Brain microvascular endothelial cell (primary cell): Measurements from ENCODE around the gene LOXL1.

Experiments used
- DNase-seq: peaks from one replicate; pipeline ENCODE4 v3.0.0-alpha.2; 2020
- H3K27ac ChIP-seq: fragments of 250-450 bp; sonication (Bioruptor Pico); 2 replicates; pipeline ENCODE4 v1.5.1; 2020; ENCODE audit warnings: mild to moderate bottlenecking, moderate library complexity
- H3K27me3 ChIP-seq: fragments of 250-450 bp; sonication (Bioruptor Pico); replicated peaks from 2 replicates; pipeline ENCODE4 v1.5.1; 2020; ENCODE audit warnings: mild to moderate bottlenecking
- H3K36me3 ChIP-seq: fragments of 250-450 bp; sonication (Bioruptor Pico); replicated peaks from 2 replicates; pipeline ENCODE4 v1.5.1; 2020; ENCODE audit warnings: mild to moderate bottlenecking
- H3K4me3 ChIP-seq: 2 replicates; pipeline ENCODE4 v1.5.1; 2011; ENCODE audit warnings: low read depth, mild to moderate bottlenecking, control low read depth, low read length, moderate library complexity
- in situ Hi-C: cut with HindIII; loops from 2 replicates; pipeline ENCODE4 v1.10.0; 2017; ENCODE audit warnings: low sequenced_read_pairs, low pct_ligation_motif_present
- TF ChIP-seq, protein P1 (sequence below): IDR thresholded peaks from 2 replicates; pipeline ENCODE4 v1.5.1; 2011; ENCODE audit warnings: low read depth, mild to moderate bottlenecking, moderate library complexity, low read length, control low read depth, inconsistent platforms; ENCODE audit errors: missing control alignments

The LOXL1 gene

GRCh38 chr15:73955326-73955725 lies 29.1 kb downstream of the LOXL1 start:
- TF ChIP-seq, protein P1, sequence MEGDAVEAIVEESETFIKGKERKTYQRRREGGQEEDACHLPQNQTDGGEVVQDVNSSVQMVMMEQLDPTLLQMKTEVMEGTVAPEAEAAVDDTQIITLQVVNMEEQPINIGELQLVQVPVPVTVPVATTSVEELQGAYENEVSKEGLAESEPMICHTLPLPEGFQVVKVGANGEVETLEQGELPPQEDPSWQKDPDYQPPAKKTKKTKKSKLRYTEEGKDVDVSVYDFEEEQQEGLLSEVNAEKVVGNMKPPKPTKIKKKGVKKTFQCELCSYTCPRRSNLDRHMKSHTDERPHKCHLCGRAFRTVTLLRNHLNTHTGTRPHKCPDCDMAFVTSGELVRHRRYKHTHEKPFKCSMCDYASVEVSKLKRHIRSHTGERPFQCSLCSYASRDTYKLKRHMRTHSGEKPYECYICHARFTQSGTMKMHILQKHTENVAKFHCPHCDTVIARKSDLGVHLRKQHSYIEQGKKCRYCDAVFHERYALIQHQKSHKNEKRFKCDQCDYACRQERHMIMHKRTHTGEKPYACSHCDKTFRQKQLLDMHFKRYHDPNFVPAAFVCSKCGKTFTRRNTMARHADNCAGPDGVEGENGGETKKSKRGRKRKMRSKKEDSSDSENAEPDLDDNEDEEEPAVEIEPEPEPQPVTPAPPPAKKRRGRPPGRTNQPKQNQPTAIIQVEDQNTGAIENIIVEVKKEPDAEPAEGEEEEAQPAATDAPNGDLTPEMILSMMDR: no peak
- Histone ChIP-seq H3K4me3 (no peak overlapping the region), H3K27ac (no peak overlapping the region), H3K27me3 (no peaks in the 10 kb centered on the region), H3K36me3 (peaks cover 7% of the 10 kb centered on the region)
- in situ Hi-C loops: no loop called here
- DNase-seq: no peak

DNA sequence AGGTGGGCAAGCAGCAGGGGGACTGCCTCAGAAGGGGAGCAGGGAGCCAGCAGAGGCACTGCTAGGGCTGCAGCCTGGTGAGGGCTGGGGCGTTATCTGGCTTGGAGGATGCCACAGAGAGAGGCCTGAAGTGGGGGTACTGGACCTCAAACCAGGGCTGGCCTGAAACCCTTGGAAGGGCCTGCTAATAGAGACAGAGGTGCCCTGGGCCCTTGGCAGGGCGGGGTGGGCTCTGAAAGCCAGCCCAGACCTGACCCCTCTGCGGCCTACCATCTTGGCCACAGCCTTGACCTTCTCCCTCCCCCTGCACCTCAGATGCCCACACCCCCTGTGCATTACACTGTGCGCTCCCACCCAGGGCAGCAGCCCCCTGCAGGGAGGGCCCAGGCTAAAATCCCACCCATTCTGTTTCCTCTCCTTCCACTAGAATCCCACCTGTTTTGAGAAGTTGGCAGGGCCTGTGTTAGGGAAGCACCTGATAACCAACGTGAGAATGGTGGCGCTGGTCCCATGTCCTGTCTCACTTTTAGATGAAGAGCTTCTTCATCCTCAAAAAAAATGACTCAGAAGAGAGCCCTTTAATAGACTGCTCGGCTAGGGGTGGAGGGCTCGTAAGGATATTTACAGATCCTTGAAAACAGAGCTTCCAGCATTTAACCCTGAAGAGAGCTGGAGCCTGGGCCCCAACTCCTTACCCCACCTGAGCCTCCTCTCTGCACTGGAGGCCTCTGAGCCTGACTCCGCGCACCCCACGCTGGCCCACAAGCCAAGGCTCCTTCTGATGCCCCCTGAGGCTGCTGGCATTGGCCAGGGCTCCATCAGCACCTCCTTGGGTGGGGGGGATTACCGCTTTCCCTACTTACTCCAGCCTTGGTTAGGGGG lies 29.8 kb downstream of the LOXL1 start:
- in situ Hi-C loops: no loop called here
- H3K27me3 ChIP-seq: no peaks in the 10 kb centered on the region
- H3K4me3 ChIP-seq: no peak overlapping the region
- H3K36me3 ChIP-seq: peaks cover 7% of the 10 kb centered on the region
- TF ChIP-seq, protein P1: no peak
- no peak overlapping the region for H3K27ac ChIP-seq
- DNase-seq: no peak

GRCh38 chr15:73956743-73957135 lies 30.5 kb downstream of the LOXL1 start:
- no peaks in the 10 kb centered on the region for H3K27me3 ChIP-seq
- DNase-seq: peak; percentile 91
- H3K27ac ChIP-seq: no peak overlapping the region
- in situ Hi-C loops: no loop called here
- no peak overlapping the region for H3K4me3 ChIP-seq
- H3K36me3 ChIP-seq: peaks cover 7% of the 10 kb centered on the region
- TF ChIP-seq, protein P1: no peak

GRCh38 chr15:73957276-73957675 lies 31.0 kb downstream of the LOXL1 start:
- H3K27ac ChIP-seq: no peak overlapping the region
- in situ Hi-C loops: no loop called here
- DNase-seq: no peak
- TF ChIP-seq, protein P1: no peak
- H3K36me3 ChIP-seq: peaks cover 4% of the 10 kb centered on the region
- H3K4me3 ChIP-seq: no peak overlapping the region
- H3K27me3 ChIP-seq: no peaks in the 10 kb centered on the region

DNA sequence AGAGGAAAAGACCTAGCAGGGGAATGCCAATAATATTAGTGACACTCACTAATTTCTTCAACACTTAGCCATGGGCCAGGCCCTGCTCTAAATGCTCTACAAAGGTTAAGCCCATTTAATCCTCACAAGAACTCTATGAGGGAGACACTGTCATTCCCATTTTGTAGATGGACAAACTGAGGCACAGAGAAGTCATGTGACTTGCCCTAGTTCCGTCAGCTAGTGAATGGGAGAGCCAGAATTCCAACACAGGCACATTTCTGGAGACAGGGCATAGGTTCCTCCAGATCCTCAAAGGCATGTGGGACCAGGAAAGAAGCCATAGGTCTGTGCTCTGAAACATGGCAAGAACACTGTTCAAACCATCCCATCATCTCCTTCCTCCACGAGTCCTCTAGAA lies 31.5 kb downstream of the LOXL1 start:
- no peaks in the 10 kb centered on the region for H3K36me3 ChIP-seq
- H3K4me3 ChIP-seq: no peak overlapping the region
- no peaks in the 10 kb centered on the region for H3K27me3 ChIP-seq
- in situ Hi-C loops: no loop called here
- DNase-seq: no peak
- TF ChIP-seq, protein P1: no peak
- no peak overlapping the region for H3K27ac ChIP-seq
